ENCODE results near the gene ODAD3.

- TF ChIP-seq CTCF (IDR thresholded peaks at IDR 0.05 in 4 of 5, conservative IDR thresholded peaks at IDR 0.05 in 1 of 5): no peak
- TF ChIP-seq POLR2A (IDR thresholded peaks at IDR 0.05): no peak
These were observed 9.0 kb downstream of the ODAD3 start for GRCh38 chr19:11425719-11426457.

Measured in gastrocnemius medialis (tissue), 4 donors.